Measurements from ENCODE around the gene GEMIN5. TPM values are rescaled to one million over a fixed set of nuclear protein-coding genes. Genes with fewer than 3 reads are reported as not detected.

The GEMIN5 gene
- total and polyA plus RNA-seq, 2 experiments from 2014 or later = 18.3 to 46.7 TPM

DNA sequence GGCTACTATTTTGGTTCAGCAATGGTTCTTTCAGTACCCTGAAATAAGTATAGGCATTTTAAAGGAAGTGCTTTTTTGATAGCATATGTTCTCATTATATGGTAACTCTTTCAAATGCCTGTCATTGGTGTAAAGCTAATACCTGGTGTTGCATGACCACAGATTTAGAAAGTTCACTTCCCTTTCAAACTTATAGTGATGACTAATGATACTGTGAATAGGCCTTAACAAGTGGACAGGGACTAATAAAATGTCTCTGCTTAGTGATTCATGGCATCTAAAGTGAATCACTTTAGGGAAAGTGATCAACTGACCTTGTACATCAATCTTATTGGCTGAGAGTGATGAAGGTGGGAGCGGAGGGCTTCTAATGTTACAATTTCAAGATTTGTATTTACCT, 24.5 kb upstream of the GEMIN5 start:
- Histone ChIP-seq H3K4me2 (no peak overlapping the region), H3K4me3 (no peak overlapping the region), H3K79me2 (replicated peaks; ENCODE audit: insufficient read depth) (no peaks in the 10 kb centered on the region; the same call in 1 of the 2 replicates), H3K4me1 (ENCODE audit: insufficient read depth) (no peaks in the 10 kb centered on the region), H3K36me3 (ENCODE audit: insufficient read depth) (peaks cover 7% of the 10 kb centered on the region; the same call in 1 of the 2 replicates), H2AFZ (no peak overlapping the region), H3K27ac (ENCODE audit: low read depth) (no peak overlapping the region), H4K20me1 (replicated peaks; ENCODE audit: insufficient read depth) (no peaks in the 10 kb centered on the region), H3K9me2 (ENCODE audit: insufficient read depth) (no peaks in the 10 kb centered on the region), H3K27me3 (ENCODE audit: insufficient read depth) (no peaks in the 10 kb centered on the region), H3F3A (replicated peaks; ENCODE audit: low read depth) (no peaks in the 10 kb centered on the region)
- Mint-ChIP-seq H3K27me3 (ENCODE audit: insufficient read depth, low read depth, poor library complexity) (peaks cover 2% of the 10 kb centered on the region), H3K36me3 (ENCODE audit: low read depth) (peaks cover 15% of the 10 kb centered on the region), H3K9me3 (no peaks in the 10 kb centered on the region), H3K27ac (no peak overlapping the region), H3K4me1 (no peaks in the 10 kb centered on the region), H3K4me3 (no peak overlapping the region)
- DNase-seq (ENCODE audit: low spot score) (no peak), ATAC-seq (no peak)
- TF ChIP-seq STAT1 (IDR thresholded peaks at IDR 0.05; ENCODE audit: unreplicated experiment) = no peak
- TF ChIP-seq ZNF114 (CRISPR knock-in tag; IDR thresholded peaks at IDR 0.05) = no peak
- no peak for TF ChIP-seq EZH2phosphoT487 (IDR thresholded peaks at IDR 0.05; ENCODE audit: unreplicated experiment)
- TF ChIP-seq, protein P1, sequence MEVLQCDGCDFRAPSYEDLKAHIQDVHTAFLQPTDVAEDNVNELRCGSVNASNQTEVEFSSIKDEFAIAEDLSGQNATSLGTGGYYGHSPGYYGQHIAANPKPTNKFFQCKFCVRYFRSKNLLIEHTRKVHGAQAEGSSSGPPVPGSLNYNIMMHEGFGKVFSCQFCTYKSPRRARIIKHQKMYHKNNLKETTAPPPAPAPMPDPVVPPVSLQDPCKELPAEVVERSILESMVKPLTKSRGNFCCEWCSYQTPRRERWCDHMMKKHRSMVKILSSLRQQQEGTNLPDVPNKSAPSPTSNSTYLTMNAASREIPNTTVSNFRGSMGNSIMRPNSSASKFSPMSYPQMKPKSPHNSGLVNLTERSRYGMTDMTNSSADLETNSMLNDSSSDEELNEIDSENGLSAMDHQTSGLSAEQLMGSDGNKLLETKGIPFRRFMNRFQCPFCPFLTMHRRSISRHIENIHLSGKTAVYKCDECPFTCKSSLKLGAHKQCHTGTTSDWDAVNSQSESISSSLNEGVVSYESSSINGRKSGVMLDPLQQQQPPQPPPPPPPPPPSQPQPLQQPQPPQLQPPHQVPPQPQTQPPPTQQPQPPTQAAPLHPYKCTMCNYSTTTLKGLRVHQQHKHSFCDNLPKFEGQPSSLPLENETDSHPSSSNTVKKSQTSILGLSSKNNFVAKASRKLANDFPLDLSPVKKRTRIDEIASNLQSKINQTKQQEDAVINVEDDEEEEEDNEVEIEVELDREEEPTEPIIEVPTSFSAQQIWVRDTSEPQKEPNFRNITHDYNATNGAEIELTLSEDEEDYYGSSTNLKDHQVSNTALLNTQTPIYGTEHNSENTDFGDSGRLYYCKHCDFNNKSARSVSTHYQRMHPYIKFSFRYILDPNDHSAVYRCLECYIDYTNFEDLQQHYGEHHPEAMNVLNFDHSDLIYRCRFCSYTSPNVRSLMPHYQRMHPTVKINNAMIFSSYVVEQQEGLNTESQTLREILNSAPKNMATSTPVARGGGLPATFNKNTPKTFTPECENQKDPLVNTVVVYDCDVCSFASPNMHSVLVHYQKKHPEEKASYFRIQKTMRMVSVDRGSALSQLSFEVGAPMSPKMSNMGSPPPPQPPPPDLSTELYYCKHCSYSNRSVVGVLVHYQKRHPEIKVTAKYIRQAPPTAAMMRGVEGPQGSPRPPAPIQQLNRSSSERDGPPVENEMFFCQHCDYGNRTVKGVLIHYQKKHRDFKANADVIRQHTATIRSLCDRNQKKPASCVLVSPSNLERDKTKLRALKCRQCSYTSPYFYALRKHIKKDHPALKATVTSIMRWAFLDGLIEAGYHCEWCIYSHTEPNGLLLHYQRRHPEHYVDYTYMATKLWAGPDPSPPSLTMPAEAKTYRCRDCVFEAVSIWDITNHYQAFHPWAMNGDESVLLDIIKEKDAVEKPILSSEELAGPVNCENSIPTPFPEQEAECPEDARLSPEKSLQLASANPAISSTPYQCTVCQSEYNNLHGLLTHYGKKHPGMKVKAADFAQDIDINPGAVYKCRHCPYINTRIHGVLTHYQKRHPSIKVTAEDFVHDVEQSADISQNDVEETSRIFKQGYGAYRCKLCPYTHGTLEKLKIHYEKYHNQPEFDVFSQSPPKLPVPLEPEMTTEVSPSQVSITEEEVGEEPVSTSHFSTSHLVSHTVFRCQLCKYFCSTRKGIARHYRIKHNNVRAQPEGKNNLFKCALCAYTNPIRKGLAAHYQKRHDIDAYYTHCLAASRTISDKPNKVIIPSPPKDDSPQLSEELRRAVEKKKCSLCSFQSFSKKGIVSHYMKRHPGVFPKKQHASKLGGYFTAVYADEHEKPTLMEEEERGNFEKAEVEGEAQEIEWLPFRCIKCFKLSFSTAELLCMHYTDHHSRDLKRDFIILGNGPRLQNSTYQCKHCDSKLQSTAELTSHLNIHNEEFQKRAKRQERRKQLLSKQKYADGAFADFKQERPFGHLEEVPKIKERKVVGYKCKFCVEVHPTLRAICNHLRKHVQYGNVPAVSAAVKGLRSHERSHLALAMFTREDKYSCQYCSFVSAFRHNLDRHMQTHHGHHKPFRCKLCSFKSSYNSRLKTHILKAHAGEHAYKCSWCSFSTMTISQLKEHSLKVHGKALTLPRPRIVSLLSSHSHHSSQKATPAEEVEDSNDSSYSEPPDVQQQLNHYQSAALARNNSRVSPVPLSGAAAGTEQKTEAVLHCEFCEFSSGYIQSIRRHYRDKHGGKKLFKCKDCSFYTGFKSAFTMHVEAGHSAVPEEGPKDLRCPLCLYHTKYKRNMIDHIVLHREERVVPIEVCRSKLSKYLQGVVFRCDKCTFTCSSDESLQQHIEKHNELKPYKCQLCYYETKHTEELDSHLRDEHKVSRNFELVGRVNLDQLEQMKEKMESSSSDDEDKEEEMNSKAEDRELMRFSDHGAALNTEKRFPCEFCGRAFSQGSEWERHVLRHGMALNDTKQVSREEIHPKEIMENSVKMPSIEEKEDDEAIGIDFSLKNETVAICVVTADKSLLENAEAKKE (CRISPR knock-in tag; IDR thresholded peaks at IDR 0.05) = no peak
- TF ChIP-seq CREB1 (CRISPR knock-in tag; IDR thresholded peaks at IDR 0.05; ENCODE audit: low read depth) = no peak
- TF ChIP-seq, protein P2, sequence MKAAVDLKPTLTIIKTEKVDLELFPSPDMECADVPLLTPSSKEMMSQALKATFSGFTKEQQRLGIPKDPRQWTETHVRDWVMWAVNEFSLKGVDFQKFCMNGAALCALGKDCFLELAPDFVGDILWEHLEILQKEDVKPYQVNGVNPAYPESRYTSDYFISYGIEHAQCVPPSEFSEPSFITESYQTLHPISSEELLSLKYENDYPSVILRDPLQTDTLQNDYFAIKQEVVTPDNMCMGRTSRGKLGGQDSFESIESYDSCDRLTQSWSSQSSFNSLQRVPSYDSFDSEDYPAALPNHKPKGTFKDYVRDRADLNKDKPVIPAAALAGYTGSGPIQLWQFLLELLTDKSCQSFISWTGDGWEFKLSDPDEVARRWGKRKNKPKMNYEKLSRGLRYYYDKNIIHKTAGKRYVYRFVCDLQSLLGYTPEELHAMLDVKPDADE (IDR thresholded peaks at IDR 0.05) = no peak
- no peak for TF ChIP-seq JUNB (IDR thresholded peaks at IDR 0.05; ENCODE audit: unreplicated experiment)
- TF ChIP-seq, protein P3, sequence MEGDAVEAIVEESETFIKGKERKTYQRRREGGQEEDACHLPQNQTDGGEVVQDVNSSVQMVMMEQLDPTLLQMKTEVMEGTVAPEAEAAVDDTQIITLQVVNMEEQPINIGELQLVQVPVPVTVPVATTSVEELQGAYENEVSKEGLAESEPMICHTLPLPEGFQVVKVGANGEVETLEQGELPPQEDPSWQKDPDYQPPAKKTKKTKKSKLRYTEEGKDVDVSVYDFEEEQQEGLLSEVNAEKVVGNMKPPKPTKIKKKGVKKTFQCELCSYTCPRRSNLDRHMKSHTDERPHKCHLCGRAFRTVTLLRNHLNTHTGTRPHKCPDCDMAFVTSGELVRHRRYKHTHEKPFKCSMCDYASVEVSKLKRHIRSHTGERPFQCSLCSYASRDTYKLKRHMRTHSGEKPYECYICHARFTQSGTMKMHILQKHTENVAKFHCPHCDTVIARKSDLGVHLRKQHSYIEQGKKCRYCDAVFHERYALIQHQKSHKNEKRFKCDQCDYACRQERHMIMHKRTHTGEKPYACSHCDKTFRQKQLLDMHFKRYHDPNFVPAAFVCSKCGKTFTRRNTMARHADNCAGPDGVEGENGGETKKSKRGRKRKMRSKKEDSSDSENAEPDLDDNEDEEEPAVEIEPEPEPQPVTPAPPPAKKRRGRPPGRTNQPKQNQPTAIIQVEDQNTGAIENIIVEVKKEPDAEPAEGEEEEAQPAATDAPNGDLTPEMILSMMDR (conservative IDR thresholded peaks at IDR 0.05; ENCODE audit: low read depth in 2 of 2) = no peak
- TF ChIP-seq REST (IDR thresholded peaks at IDR 0.05; ENCODE audit: unreplicated experiment) = no peak
- TF ChIP-seq POLR2AphosphoS5 (IDR thresholded peaks at IDR 0.05; ENCODE audit: low read depth) = no peak
- TF ChIP-seq NANOG (IDR thresholded peaks at IDR 0.05; ENCODE audit: borderline replicate concordance) = no peak
- TF ChIP-seq ZNF331 (CRISPR knock-in tag; IDR thresholded peaks at IDR 0.05; ENCODE audit: low read depth) = no peak
- TF ChIP-seq EZH2 (IDR thresholded peaks at IDR 0.05; ENCODE audit: low read depth, unreplicated experiment) = no peak

Data from GM23338 (cell line).